Measurements from ENCODE around the gene MS4A4A. TPM values are rescaled to one million over a fixed set of nuclear protein-coding genes. Genes with fewer than 3 reads are reported as not detected.

MS4A4A gene
- total and polyA plus RNA-seq, 9 of the 15 experiments (the other 6 are each of a cell fraction or from before 2014, with no cell fraction given), result 0.77 to 41.4 (median 10.1) TPM

DNA sequence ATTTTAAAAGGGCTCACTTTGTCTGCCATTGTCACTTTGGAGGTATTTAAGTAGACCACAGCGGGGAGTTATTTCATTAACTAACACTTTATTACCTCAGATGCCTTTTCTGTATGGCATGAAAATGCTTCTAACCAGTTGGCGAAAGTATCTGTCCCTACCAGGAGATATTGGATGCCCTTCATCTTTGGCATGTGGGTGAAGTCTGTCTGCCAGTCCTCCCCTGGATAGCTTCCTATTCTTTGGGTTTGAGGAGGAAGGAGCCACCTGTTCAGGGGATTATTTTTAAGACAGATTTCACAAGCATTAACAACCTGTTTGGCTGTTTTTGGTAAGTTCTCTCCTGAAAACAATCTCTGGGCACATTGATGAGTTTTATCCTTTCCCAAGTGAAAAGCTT is 63.7 kb downstream of the MS4A4A start:
- CTCF ChIA-PET (ENCODE audit: low intra/inter-chr PET ratio), result no interaction called here
- in situ Hi-C loops (cut with MboI), result no loop called here
- no peak for TF ChIP-seq SAFB (IDR thresholded peaks at IDR 0.05; ENCODE audit: borderline replicate concordance, low read depth, low read length)
- TF ChIP-seq GTF2A2 (tag; IDR thresholded peaks at IDR 0.05), result no peak
- TF ChIP-seq TCF7L2 (IDR thresholded peaks at IDR 0.05; ENCODE audit: low read depth, low read length), result no peak
- TF ChIP-seq MTF1 (CRISPR knock-in tag; IDR thresholded peaks at IDR 0.05; ENCODE audit: borderline replicate concordance), result no peak
- TF ChIP-seq, protein P1, sequence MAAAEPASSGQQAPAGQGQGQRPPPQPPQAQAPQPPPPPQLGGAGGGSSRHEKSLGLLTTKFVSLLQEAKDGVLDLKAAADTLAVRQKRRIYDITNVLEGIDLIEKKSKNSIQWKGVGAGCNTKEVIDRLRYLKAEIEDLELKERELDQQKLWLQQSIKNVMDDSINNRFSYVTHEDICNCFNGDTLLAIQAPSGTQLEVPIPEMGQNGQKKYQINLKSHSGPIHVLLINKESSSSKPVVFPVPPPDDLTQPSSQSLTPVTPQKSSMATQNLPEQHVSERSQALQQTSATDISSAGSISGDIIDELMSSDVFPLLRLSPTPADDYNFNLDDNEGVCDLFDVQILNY (CRISPR knock-in tag; IDR thresholded peaks at IDR 0.05), result no peak
- TF ChIP-seq, protein P2, sequence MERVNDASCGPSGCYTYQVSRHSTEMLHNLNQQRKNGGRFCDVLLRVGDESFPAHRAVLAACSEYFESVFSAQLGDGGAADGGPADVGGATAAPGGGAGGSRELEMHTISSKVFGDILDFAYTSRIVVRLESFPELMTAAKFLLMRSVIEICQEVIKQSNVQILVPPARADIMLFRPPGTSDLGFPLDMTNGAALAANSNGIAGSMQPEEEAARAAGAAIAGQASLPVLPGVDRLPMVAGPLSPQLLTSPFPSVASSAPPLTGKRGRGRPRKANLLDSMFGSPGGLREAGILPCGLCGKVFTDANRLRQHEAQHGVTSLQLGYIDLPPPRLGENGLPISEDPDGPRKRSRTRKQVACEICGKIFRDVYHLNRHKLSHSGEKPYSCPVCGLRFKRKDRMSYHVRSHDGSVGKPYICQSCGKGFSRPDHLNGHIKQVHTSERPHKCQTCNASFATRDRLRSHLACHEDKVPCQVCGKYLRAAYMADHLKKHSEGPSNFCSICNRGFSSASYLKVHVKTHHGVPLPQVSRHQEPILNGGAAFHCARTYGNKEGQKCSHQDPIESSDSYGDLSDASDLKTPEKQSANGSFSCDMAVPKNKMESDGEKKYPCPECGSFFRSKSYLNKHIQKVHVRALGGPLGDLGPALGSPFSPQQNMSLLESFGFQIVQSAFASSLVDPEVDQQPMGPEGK (CRISPR knock-in tag; IDR thresholded peaks at IDR 0.05; ENCODE audit: borderline replicate concordance), result no peak
- TF ChIP-seq SREBF1 (IDR thresholded peaks at IDR 0.05; ENCODE audit: borderline replicate concordance, low read depth, low read length), result no peak
- TF ChIP-seq SMC3 (conservative IDR thresholded peaks at IDR 0.05; ENCODE audit: insufficient read depth, low read depth, low read length), result no peak
- TF ChIP-seq RBBP5 (IDR thresholded peaks at IDR 0.05; ENCODE audit: borderline replicate concordance, insufficient read depth, low read length, poor library complexity, severe bottlenecking), result no peak
- TF ChIP-seq HDAC3 (IDR thresholded peaks at IDR 0.05; ENCODE audit: borderline replicate concordance, partially characterized antibody), result no peak
- no peak for TF ChIP-seq TARDBP (IDR thresholded peaks at IDR 0.05)
- TF ChIP-seq MED1 (CRISPR knock-in tag; IDR thresholded peaks at IDR 0.05; ENCODE audit: borderline replicate concordance), result no peak
- TF ChIP-seq POLR2H (tag; IDR thresholded peaks at IDR 0.05; ENCODE audit: low read depth), result no peak
- TF ChIP-seq, protein P3, sequence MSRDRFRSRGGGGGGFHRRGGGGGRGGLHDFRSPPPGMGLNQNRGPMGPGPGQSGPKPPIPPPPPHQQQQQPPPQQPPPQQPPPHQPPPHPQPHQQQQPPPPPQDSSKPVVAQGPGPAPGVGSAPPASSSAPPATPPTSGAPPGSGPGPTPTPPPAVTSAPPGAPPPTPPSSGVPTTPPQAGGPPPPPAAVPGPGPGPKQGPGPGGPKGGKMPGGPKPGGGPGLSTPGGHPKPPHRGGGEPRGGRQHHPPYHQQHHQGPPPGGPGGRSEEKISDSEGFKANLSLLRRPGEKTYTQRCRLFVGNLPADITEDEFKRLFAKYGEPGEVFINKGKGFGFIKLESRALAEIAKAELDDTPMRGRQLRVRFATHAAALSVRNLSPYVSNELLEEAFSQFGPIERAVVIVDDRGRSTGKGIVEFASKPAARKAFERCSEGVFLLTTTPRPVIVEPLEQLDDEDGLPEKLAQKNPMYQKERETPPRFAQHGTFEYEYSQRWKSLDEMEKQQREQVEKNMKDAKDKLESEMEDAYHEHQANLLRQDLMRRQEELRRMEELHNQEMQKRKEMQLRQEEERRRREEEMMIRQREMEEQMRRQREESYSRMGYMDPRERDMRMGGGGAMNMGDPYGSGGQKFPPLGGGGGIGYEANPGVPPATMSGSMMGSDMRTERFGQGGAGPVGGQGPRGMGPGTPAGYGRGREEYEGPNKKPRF (IDR thresholded peaks at IDR 0.05; ENCODE audit: low read depth, low read length), result no peak
- Histone ChIP-seq H3K4me3 (no peak overlapping the region), H3K36me3 (ENCODE audit: control insufficient read depth, insufficient read depth, low read length) (no peaks in the 10 kb centered on the region), H3K9ac (ENCODE audit: insufficient read depth in 1 of 2, low read depth in 2 of 2, low read length in 2 of 2) (no peak overlapping the region), H3K9me3 (replicated peaks; ENCODE audit: control insufficient read depth, insufficient read depth, low read depth, low read length) (no peaks in the 10 kb centered on the region), H3K9me1 (ENCODE audit: control insufficient read depth, insufficient read depth, low read length) (no peaks in the 10 kb centered on the region), H3K4me1 (replicated peaks in 1 of 2; ENCODE audit: control insufficient read depth in 2 of 2, insufficient read depth in 2 of 2, low read length in 2 of 2) (no peaks in the 10 kb centered on the region), H3K4me2 (ENCODE audit: insufficient read depth, low read length) (no peak overlapping the region), H3K27me3 (ENCODE audit: control insufficient read depth in 2 of 2, insufficient read depth in 2 of 2, low read length in 2 of 2) (no peaks in the 10 kb centered on the region), H4K20me1 (replicated peaks; ENCODE audit: control insufficient read depth, insufficient read depth, low read length) (no peaks in the 10 kb centered on the region), H3K27ac (ENCODE audit: extremely low read depth, low read depth, low read length) (no peak overlapping the region), H2AFZ (ENCODE audit: low read depth, low read length) (no peak overlapping the region), H3K79me2 (ENCODE audit: control insufficient read depth, insufficient read depth, low read length) (no peaks in the 10 kb centered on the region)
- POLR2A ChIA-PET, result interaction anchor here (0.7 kb wide), 1 partner anchor 836 kb away, joined by 4 read pairs; no protein-coding TSS in a partner anchor
- no peak for FAIRE-seq
- intact Hi-C loops (cut with micrococcal nuclease), result loop anchor here (5.0 kb wide), 1 partner anchor 77 kb away; no protein-coding TSS in a partner anchor
- 0% methylated on average over 2 of the region's 2 CpGs for WGBS (ENCODE audit: insufficient coverage, low coverage, missing lambda C conversion rate)
- BruUV-seq (replicated peaks), result no TSS peak
- no peak for DNase-seq (ENCODE audit: extremely low read depth in 1 of 4, low spot score in 3 of 4)
- no peak for ATAC-seq
